ENCODE data around the gene KBTBD4.

DNA sequence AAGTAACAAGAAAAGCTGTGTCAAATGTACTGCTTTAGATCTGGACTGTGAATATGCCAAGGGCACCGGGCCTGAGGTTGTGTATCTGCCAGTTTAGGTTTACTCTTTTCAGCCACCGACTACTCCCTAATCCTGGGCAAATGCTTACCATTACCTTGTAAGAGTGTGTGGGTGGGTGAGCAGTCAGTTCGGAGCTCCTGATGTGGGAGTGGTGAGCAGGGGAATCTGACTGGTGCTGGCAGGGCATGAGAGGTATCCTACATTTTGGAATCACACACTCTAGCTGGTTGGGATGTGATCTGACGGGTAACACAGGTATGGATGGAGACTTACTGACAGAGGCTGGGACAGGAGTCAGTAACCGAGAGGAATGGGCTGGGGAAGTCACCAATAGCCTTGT lies 5.1 kb upstream of the KBTBD4 start:
- TF ChIP-seq, protein P1, sequence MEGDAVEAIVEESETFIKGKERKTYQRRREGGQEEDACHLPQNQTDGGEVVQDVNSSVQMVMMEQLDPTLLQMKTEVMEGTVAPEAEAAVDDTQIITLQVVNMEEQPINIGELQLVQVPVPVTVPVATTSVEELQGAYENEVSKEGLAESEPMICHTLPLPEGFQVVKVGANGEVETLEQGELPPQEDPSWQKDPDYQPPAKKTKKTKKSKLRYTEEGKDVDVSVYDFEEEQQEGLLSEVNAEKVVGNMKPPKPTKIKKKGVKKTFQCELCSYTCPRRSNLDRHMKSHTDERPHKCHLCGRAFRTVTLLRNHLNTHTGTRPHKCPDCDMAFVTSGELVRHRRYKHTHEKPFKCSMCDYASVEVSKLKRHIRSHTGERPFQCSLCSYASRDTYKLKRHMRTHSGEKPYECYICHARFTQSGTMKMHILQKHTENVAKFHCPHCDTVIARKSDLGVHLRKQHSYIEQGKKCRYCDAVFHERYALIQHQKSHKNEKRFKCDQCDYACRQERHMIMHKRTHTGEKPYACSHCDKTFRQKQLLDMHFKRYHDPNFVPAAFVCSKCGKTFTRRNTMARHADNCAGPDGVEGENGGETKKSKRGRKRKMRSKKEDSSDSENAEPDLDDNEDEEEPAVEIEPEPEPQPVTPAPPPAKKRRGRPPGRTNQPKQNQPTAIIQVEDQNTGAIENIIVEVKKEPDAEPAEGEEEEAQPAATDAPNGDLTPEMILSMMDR (IDR thresholded peaks at IDR 0.05): no peak
- TF ChIP-seq POLR2A (IDR thresholded peaks at IDR 0.05) (no peak), POLR2AphosphoS5 (IDR thresholded peaks at IDR 0.05) (no peak)

Measured in sigmoid colon (tissue), 4 donors.